GM12878 (cell line): ENCODE data around the gene RAP1B. TPM values are rescaled to one million over a fixed set of nuclear protein-coding genes. Genes with fewer than 3 reads are reported as not detected.

ENCODE experiments used
- ATAC-seq: fragments of 200-7000 bp; cut with Tn5 transposase; 3 replicates; pipeline ENCODE4 v1.9.1; 2020; ENCODE audit warnings: mild to moderate bottlenecking, moderate library complexity
- BruUV-seq: library from RNA; stranded (reverse); fragments of 400-500 nt; replicated peaks from 2 replicates; lab custom pipeline; 2021; lab: Mats Ljungman, UMichigan
- CTCF ChIA-PET: fragments of 300-600 bp; sonication (Branson Sonifier 250); formaldehyde crosslinking; extraction: SDS; loops from one replicate; lab custom pipeline; 2021; ENCODE audit warnings: inconsistent platforms; lab: Yijun Ruan, JAX
- POLR2A ChIA-PET: fragments of 350-600 bp; formaldehyde crosslinking; extraction: SDS; loops from one replicate; lab custom pipeline; 2021; ENCODE audit warnings: inconsistent platforms; lab: Charles Lee
- RAD21 ChIA-PET: fragments of 300-600 bp; sonication (Branson Sonifier 250); formaldehyde crosslinking; loops from one replicate; lab custom pipeline; 2023; ENCODE audit warnings: antibody characterized with exemption; ENCODE audit not compliant: unreplicated experiment; lab: Charles Lee
- SMC1A ChIA-PET: fragments of 300-600 bp; sonication (Branson Sonifier 250); formaldehyde crosslinking; loops from one replicate; lab custom pipeline; 2023; ENCODE audit not compliant: unreplicated experiment, uncharacterized antibody; lab: Charles Lee
- DNase-seq: peaks from one replicate; pipeline ENCODE4 v3.0.0-alpha.2; 2011; ENCODE audit warnings: low read depth, low spot score
- FAIRE-seq: peaks from 3 replicates; lab custom pipeline; 2011; peaks lifted over from hg19 to GRCh38; lab: Jason Lieb, UNC
- H2AFZ ChIP-seq: 2 replicates; pipeline ENCODE4 v1.6.0; 2011; ENCODE audit warnings: low read depth, low read length, control low read depth; ENCODE audit not compliant: control insufficient read depth
- H3K27ac ChIP-seq: 2 replicates; pipeline ENCODE4 v1.5.1; 2011; ENCODE audit warnings: control low read depth; ENCODE audit not compliant: control insufficient read depth, insufficient read depth
- H3K27me3 ChIP-seq, 2 experiments: replicated peaks in 1 of 2; 2 replicates each; pipeline versions ENCODE4 v1.6.0 to v1.6.1; 2011; ENCODE audit warnings: low read length in 1 of 2; ENCODE audit not compliant: control insufficient read depth in 2 of 2, insufficient read depth in 2 of 2
- H3K36me3 ChIP-seq, 2 experiments: 2 replicates each; pipeline ENCODE4 v1.5.1; 2011; ENCODE audit warnings: low read length in 1 of 2; ENCODE audit not compliant: control insufficient read depth in 2 of 2, insufficient read depth in 2 of 2
- H3K4me1 ChIP-seq: 2 replicates; pipeline ENCODE4 v1.6.1; 2011; ENCODE audit warnings: mild to moderate bottlenecking, low read length, moderate library complexity, mixed read lengths; ENCODE audit not compliant: control insufficient read depth, insufficient read depth
- H3K4me2 ChIP-seq: 2 replicates; pipeline ENCODE4 v1.6.0; 2011; ENCODE audit warnings: control low read depth; ENCODE audit not compliant: control insufficient read depth, insufficient read depth
- H3K4me3 ChIP-seq: fragments of 200-600 bp; sonication (generic); 2 replicates; pipeline ENCODE4 v1.5.1; 2016
- H3K79me2 ChIP-seq: 2 replicates; pipeline ENCODE4 v1.6.0; 2011; ENCODE audit warnings: low read length; ENCODE audit not compliant: control insufficient read depth, insufficient read depth
- H3K9ac ChIP-seq: 2 replicates; pipeline ENCODE4 v1.8.0; 2011; ENCODE audit warnings: low read length, control low read depth, mixed read lengths; ENCODE audit not compliant: control insufficient read depth, insufficient read depth
- H3K9me3 ChIP-seq: replicated peaks from 3 replicates; pipeline ENCODE4 v1.5.1; 2011; ENCODE audit warnings: mild to moderate bottlenecking, low read length; ENCODE audit not compliant: control insufficient read depth, insufficient read depth
- H4K20me1 ChIP-seq: 2 replicates; pipeline ENCODE4 v1.6.0; 2011; ENCODE audit not compliant: control insufficient read depth, insufficient read depth
- ATF2 ChIP-seq: IDR thresholded peaks from 2 replicates; pipeline ENCODE4 v1.6.1; 2012; ENCODE audit warnings: low read length, inconsistent platforms
- BRCA1 ChIP-seq: IDR thresholded peaks from 2 replicates; pipeline ENCODE4 v1.6.1; 2011; ENCODE audit warnings: low read depth, low read length, improper control_type of control experiment
- CHD1 ChIP-seq: IDR thresholded peaks from 2 replicates; pipeline ENCODE4 v1.6.1; 2012; ENCODE audit warnings: low read depth, low read length, improper control_type of control experiment
- GABPA ChIP-seq: IDR thresholded peaks from 2 replicates; pipeline ENCODE4 v1.6.1; 2014; ENCODE audit warnings: antibody characterized with exemption, low read depth, mild to moderate bottlenecking, inconsistent platforms
- IKZF2 ChIP-seq, 2 experiments: fragments of 450-650 bp; IDR thresholded peaks; 2 replicates each; pipeline ENCODE4 v1.6.1; 2017; ENCODE audit warnings: mild to moderate bottlenecking in 2 of 2, moderate library complexity in 2 of 2
- MAX ChIP-seq: IDR thresholded peaks from 2 replicates; pipeline ENCODE4 v1.6.1; 2012; ENCODE audit warnings: low read depth, low read length, improper control_type of control experiment
- MTA3 ChIP-seq: IDR thresholded peaks from 2 replicates; pipeline ENCODE4 v1.6.1; 2012; ENCODE audit warnings: low read length, inconsistent platforms, borderline replicate concordance
- MXI1 ChIP-seq: fragments of 150-350 bp; IDR thresholded peaks from 2 replicates; pipeline ENCODE4 v1.6.1; 2011; ENCODE audit warnings: low read depth, mild to moderate bottlenecking, inconsistent platforms, low read length, improper control_type of control experiment
- RFX5 ChIP-seq: IDR thresholded peaks from 2 replicates; pipeline ENCODE4 v1.6.1; 2011; ENCODE audit warnings: low read depth, low read length, improper control_type of control experiment
- YY1 ChIP-seq: IDR thresholded peaks from 2 replicates; pipeline ENCODE4 v1.6.1; 2011; ENCODE audit warnings: low read depth, mild to moderate bottlenecking, low read length
- ZNF24 ChIP-seq: fragments of 450-650 bp; IDR thresholded peaks from 2 replicates; pipeline ENCODE4 v1.6.1; 2017; ENCODE audit warnings: antibody characterized with exemption, mild to moderate bottlenecking
- ZNF384 ChIP-seq: IDR thresholded peaks from 2 replicates; pipeline ENCODE4 v1.6.1; 2012; ENCODE audit warnings: low read depth, mild to moderate bottlenecking, low read length, improper control_type of control experiment, borderline replicate concordance
- WGBS: methylation state at CpG from one replicate; pipeline ENCODE4 v1.1.6; 2016; ENCODE audit warnings: low lambda C conversion rate; ENCODE audit not compliant: insufficient replicate concordance, insufficient coverage; ENCODE audit errors: missing lambda C conversion rate; 5-methylcytosine and 5-hydroxymethylcytosine counted together
- in situ Hi-C: fragments of 300-500 bp; cut with MboI; formaldehyde crosslinking; loops from 9 replicates; pipeline ENCODE4 v1.14.3; 2018; ENCODE audit warnings: mixed read lengths
- intact Hi-C: fragments of 100-400 bp; cut with micrococcal nuclease; formaldehyde crosslinking; loops from one replicate; pipeline ENCODE4 v1.14.2; 2022; ENCODE audit not compliant: unreplicated experiment
- polyA plus RNA-seq, 11 experiments: library from polyadenylated mRNA; depleted of rRNA in 4 of 11; unstranded in 6 of 11; stranded (reverse) in 5 of 11; fragments of >200 nt; fragmentation: Nextera tagmentation in 4 of 11; fragmentation: Illumina TruSeq in 1 of 11; extraction: Ambion mirVana in 4 of 11; extraction: Trizol in 1 of 11; gene quantifications; 1 replicate in 1 of 11; 2 replicates in 10 of 11; pipeline versions ENCODE4 v1.2.1 to v1.2.3, GENCODE V29; 2011 to 2016; ENCODE audit warnings: inconsistent platforms in 2 of 11, missing spikeins in 2 of 11, low read depth in 1 of 11
- total RNA-seq, 4 experiments: library from RNA; depleted of rRNA in 3 of 4; stranded (reverse); fragments of >200 nt in 3 of 4; fragmentation: Illumina TruSeq in 1 of 4; extraction: Trizol in 1 of 4; gene quantifications; 2 replicates each; pipeline versions ENCODE4 v1.2.1 to v1.2.3, GENCODE V29; 2013 to 2021
- TF ChIP-seq, protein P1 (sequence below): fragments of 450-650 bp; IDR thresholded peaks from 2 replicates; pipeline ENCODE4 v1.6.1; 2018; ENCODE audit warnings: mild to moderate bottlenecking, low read depth, moderate library complexity; ENCODE audit not compliant: partially characterized antibody

RAP1B gene
- total and polyA plus RNA-seq, 10 of the 15 experiments (the other 5 are each of a cell fraction or from before 2014, with no cell fraction given), result 88.9 to 219 (median 127) TPM

GRCh38 chr12:68609998-68610369 is 715 bp upstream of the RAP1B start:
- Histone ChIP-seq H3K4me3 (peak overlapping the region; percentile 69), H3K9me3 (no peaks in the 10 kb centered on the region), H4K20me1 (0 out of 2 replicates have a peak, but pooled peaks cover 2% of the 10 kb centered on the region), H3K79me2 (peaks cover 41% of the 10 kb centered on the region), H2AFZ (peak overlapping the region; percentile 97), H3K27ac (peak overlapping the region; percentile 59), H3K36me3 (no peaks in the 10 kb centered on the region), H3K4me2 (peak overlapping the region; percentile 78), H3K4me1 (peaks cover 4% of the 10 kb centered on the region; the same call in 1 of the 2 replicates), H3K9ac (peak overlapping the region; percentile 69), H3K27me3 (no peaks in the 10 kb centered on the region)
- POLR2A ChIA-PET, result interaction anchor here (1.0 to 1.8 kb wide), 14 partner anchors 10 to 368 kb away, joined by 3 to 9 read pairs (median 4); no protein-coding TSS in a partner anchor
- FAIRE-seq (no peak), ATAC-seq (no peak), DNase-seq (no peak)
- intact Hi-C loops (loop anchor here (2.0 to 5.0 kb wide), 4 partner anchors 127 to 251 kb away; partner anchors contain the start of gene MDM2), in situ Hi-C loops (loop anchor here (25.0 kb wide), 1 partner anchor 248 kb away; no protein-coding TSS in a partner anchor)
- RAD21 ChIA-PET, result interaction anchor here (0.7 to 5.1 kb wide), 16 partner anchors 15 to 387 kb away, joined by 3 to 42 read pairs (median 4); no protein-coding TSS in a partner anchor
- 2% methylated on average over 11 of the region's 11 CpGs for WGBS
- CTCF ChIA-PET, result no interaction called here
- TF ChIP-seq MXI1 (0 out of 2 replicates have a peak, but pooled peaks have one; percentile 1), IKZF2 (IDR thresholded peaks at IDR 0.05) (no peak), RFX5 (no peak), ZNF384 (no peak), GABPA (no peak), CHD1 (no peak), ZNF24 (no peak), MTA3 (peak; percentile 60; the same call in 1 of the 2 replicates), MAX (0 out of 2 replicates have a peak, but pooled peaks have one; percentile 9), YY1 (no peak), ATF2 (peak; percentile 39; the same call in 1 of the 2 replicates), BRCA1 (no peak)
- TF ChIP-seq, protein P1, sequence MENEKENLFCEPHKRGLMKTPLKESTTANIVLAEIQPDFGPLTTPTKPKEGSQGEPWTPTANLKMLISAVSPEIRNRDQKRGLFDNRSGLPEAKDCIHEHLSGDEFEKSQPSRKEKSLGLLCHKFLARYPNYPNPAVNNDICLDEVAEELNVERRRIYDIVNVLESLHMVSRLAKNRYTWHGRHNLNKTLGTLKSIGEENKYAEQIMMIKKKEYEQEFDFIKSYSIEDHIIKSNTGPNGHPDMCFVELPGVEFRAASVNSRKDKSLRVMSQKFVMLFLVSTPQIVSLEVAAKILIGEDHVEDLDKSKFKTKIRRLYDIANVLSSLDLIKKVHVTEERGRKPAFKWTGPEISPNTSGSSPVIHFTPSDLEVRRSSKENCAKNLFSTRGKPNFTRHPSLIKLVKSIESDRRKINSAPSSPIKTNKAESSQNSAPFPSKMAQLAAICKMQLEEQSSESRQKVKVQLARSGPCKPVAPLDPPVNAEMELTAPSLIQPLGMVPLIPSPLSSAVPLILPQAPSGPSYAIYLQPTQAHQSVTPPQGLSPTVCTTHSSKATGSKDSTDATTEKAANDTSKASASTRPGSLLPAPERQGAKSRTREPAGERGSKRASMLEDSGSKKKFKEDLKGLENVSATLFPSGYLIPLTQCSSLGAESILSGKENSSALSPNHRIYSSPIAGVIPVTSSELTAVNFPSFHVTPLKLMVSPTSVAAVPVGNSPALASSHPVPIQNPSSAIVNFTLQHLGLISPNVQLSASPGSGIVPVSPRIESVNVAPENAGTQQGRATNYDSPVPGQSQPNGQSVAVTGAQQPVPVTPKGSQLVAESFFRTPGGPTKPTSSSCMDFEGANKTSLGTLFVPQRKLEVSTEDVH, result no peak
- TSS peak; percentile 97 for BruUV-seq
- SMC1A ChIA-PET, result interaction anchor here (0.5 to 5.5 kb wide), 10 partner anchors 15 to 375 kb away, joined by 3 to 36 read pairs (median 4); no protein-coding TSS in a partner anchor
